GM18907 (cell line): ENCODE results near the gene PHOSPHO1.

ENCODE experiments used
- ATAC-seq: cut with Tn5 transposase; IDR thresholded peaks from one replicate; pipeline ENCODE4 v1.9.1; 2021; ENCODE audit warnings: mild to moderate bottlenecking, moderate library complexity; ENCODE audit not compliant: unreplicated experiment

PHOSPHO1 gene

GRCh38 chr17:49244839-49245238 is 14.3 kb upstream of the PHOSPHO1 start:
- no peak for ATAC-seq

- ATAC-seq = no peak
These were observed 12.2 kb upstream of the PHOSPHO1 start for GRCh38 chr17:49242813-49243212.

GRCh38 chr17:49241692-49242397 is 11.3 kb upstream of the PHOSPHO1 start:
- no peak for ATAC-seq

- no peak for ATAC-seq
These were observed 10.5 kb upstream of the PHOSPHO1 start for GRCh38 chr17:49241040-49241439.

- ATAC-seq = no peak
These were observed 10.0 kb upstream of the PHOSPHO1 start for GRCh38 chr17:49240619-49241018.

- ATAC-seq = no peak
These were observed 9.4 kb upstream of the PHOSPHO1 start for GRCh38 chr17:49239963-49240362.

- no peak for ATAC-seq
These were observed 5.3 kb upstream of the PHOSPHO1 start for GRCh38 chr17:49235896-49236295.

GRCh38 chr17:49234509-49235080 is 4.0 kb upstream of the PHOSPHO1 start:
- ATAC-seq = no peak

- ATAC-seq = no peak
These were observed 942 bp upstream of the PHOSPHO1 start for GRCh38 chr17:49231563-49231894.

- ATAC-seq = no peak
These were observed 584 bp downstream of the PHOSPHO1 start for GRCh38 chr17:49229805-49230600.

- no peak for ATAC-seq
These were observed 1.3 kb downstream of the PHOSPHO1 start for GRCh38 chr17:49229076-49229804.

GRCh38 chr17:49227436-49228261 is 2.9 kb downstream of the PHOSPHO1 start:
- no peak for ATAC-seq

GRCh38 chr17:49226771-49227435 is 3.7 kb downstream of the PHOSPHO1 start:
- no peak for ATAC-seq

- no peak for ATAC-seq
These were observed 4.9 kb downstream of the PHOSPHO1 start for GRCh38 chr17:49225554-49226236.

- ATAC-seq = no peak
These were observed 5.6 kb downstream of the PHOSPHO1 start for GRCh38 chr17:49224997-49225337.

- ATAC-seq = no peak
These were observed 6.2 kb downstream of the PHOSPHO1 start for GRCh38 chr17:49224198-49224996.

GRCh38 chr17:49223517-49224197 is 6.9 kb downstream of the PHOSPHO1 start:
- no peak for ATAC-seq

- no peak for ATAC-seq
These were observed 7.4 kb downstream of the PHOSPHO1 start for GRCh38 chr17:49223168-49223516.
